Measurements from ENCODE around the gene CYP27A1. TPM values are rescaled to one million over a fixed set of nuclear protein-coding genes. Genes with fewer than 3 reads are reported as not detected.

CYP27A1 gene
- total RNA-seq, 1 experiment from 2014 or later: 0.94 TPM

DNA sequence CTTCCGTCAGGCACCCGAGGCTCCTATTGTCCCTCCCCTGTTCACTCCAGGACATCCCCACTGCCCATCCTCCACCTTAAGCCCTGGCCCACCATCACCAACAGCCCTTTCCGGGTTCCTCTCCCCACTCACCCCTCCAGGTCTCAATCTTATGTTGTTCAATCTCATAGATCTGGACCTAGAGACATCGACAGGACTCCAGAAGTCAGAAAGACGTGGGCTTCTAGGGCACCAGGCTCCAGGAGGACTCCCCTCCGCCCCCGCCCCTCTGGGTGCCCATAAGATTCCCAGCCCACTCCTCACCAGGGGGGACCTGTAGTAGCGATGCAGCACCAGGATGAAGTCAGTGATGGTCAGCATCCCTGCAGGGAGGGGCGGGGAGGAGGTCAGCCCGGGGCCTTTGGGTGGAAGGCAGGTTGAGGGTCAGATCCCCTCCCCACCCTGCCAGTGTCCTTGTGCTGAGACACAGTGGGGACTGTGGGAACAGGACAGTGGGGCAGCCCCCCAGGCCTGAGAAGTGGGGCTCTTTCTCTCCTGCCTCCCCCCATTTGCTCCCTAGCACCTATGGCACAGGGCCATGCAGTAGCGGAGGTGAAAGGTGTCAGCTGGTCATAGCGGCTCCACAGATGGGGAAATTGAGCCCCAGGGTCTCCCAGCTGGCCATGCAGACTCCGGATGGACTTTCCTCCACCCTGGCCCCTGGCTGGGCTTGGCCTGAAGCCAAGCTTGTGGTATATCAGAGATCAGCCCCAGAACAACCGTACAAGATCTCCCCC lies 45.9 kb downstream of the CYP27A1 start:
- no peaks in the 10 kb centered on the region for H4K20me1 ChIP-seq (ENCODE audit: insufficient read depth)
- H3K4me1 ChIP-seq (replicated peaks; ENCODE audit: insufficient read depth): peaks cover 15% of the 10 kb centered on the region
- no peaks in the 10 kb centered on the region for H3K79me2 ChIP-seq (ENCODE audit: low read depth)
- H2AFZ ChIP-seq: no peak overlapping the region
- H3K27ac ChIP-seq: no peak overlapping the region
- H3K4me3 ChIP-seq: no peak overlapping the region
- ChIA-PET POLR2A (ENCODE audit: unreplicated experiment) (no interaction called here), CTCF (no interaction called here)
- H3F3A ChIP-seq (ENCODE audit: insufficient read depth, low read depth): no peaks in the 10 kb centered on the region
- intact Hi-C loops (cut with micrococcal nuclease; ENCODE audit: unreplicated experiment): no loop called here
- no peaks in the 10 kb centered on the region for H3K9me2 ChIP-seq (ENCODE audit: insufficient read depth)
- BruUV-seq (replicated peaks): no TSS peak
- H3K4me2 ChIP-seq: no peak overlapping the region
- DNase-seq: no peak
- no peak for TF ChIP-seq EZH2 (IDR thresholded peaks at IDR 0.05; ENCODE audit: low read depth)
- TF ChIP-seq, protein P1, sequence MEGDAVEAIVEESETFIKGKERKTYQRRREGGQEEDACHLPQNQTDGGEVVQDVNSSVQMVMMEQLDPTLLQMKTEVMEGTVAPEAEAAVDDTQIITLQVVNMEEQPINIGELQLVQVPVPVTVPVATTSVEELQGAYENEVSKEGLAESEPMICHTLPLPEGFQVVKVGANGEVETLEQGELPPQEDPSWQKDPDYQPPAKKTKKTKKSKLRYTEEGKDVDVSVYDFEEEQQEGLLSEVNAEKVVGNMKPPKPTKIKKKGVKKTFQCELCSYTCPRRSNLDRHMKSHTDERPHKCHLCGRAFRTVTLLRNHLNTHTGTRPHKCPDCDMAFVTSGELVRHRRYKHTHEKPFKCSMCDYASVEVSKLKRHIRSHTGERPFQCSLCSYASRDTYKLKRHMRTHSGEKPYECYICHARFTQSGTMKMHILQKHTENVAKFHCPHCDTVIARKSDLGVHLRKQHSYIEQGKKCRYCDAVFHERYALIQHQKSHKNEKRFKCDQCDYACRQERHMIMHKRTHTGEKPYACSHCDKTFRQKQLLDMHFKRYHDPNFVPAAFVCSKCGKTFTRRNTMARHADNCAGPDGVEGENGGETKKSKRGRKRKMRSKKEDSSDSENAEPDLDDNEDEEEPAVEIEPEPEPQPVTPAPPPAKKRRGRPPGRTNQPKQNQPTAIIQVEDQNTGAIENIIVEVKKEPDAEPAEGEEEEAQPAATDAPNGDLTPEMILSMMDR (conservative IDR thresholded peaks at IDR 0.05): no peak
- H3K9me3 ChIP-seq (ENCODE audit: insufficient read depth, low read depth): no peaks in the 10 kb centered on the region
- H3K27me3 ChIP-seq (ENCODE audit: insufficient read depth, low read depth): no peaks in the 10 kb centered on the region; the same call in 1 of the 2 replicates
- no peaks in the 10 kb centered on the region for H3K36me3 ChIP-seq (ENCODE audit: low read depth)

DNA sequence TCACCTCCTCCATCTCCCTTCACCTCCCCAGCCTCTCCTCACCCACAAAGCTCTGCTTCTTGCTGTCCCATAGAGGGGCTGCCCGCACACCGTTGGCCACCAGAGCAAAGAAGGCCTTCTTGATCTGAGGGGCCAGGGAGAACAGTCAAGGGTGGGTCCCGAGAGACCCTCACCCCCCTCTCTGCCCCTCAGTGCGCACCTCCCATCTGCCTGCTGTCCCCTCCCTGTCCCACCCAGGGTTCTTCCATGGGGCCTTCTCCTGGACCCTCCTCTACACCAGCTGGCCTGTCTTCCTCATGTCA lies 46.5 kb downstream of the CYP27A1 start:
- no peak overlapping the region for H2AFZ ChIP-seq
- H3K9me3 ChIP-seq (ENCODE audit: insufficient read depth, low read depth): no peaks in the 10 kb centered on the region
- intact Hi-C loops (cut with micrococcal nuclease; ENCODE audit: unreplicated experiment): no loop called here
- TF ChIP-seq EZH2 (IDR thresholded peaks at IDR 0.05; ENCODE audit: low read depth): no peak
- TF ChIP-seq, protein P1 (conservative IDR thresholded peaks at IDR 0.05): no peak
- no peak overlapping the region for H3K27ac ChIP-seq
- H3K9me2 ChIP-seq (ENCODE audit: insufficient read depth): no peaks in the 10 kb centered on the region
- peaks cover 21% of the 10 kb centered on the region for H3K4me1 ChIP-seq (replicated peaks; ENCODE audit: insufficient read depth)
- no peak overlapping the region for H3K4me2 ChIP-seq
- H3K4me3 ChIP-seq: no peak overlapping the region
- H3K36me3 ChIP-seq (ENCODE audit: low read depth): no peaks in the 10 kb centered on the region
- CTCF ChIA-PET: no interaction called here
- no peaks in the 10 kb centered on the region; the same call in 1 of the 2 replicates for H3K27me3 ChIP-seq (ENCODE audit: insufficient read depth, low read depth)
- DNase-seq: no peak
- POLR2A ChIA-PET (ENCODE audit: unreplicated experiment): no interaction called here
- no peaks in the 10 kb centered on the region for H3K79me2 ChIP-seq (ENCODE audit: low read depth)
- no TSS peak for BruUV-seq (replicated peaks)
- H4K20me1 ChIP-seq (ENCODE audit: insufficient read depth): no peaks in the 10 kb centered on the region
- peaks cover 2% of the 10 kb centered on the region; the same call in 1 of the 2 replicates for H3F3A ChIP-seq (ENCODE audit: insufficient read depth, low read depth)

DNA sequence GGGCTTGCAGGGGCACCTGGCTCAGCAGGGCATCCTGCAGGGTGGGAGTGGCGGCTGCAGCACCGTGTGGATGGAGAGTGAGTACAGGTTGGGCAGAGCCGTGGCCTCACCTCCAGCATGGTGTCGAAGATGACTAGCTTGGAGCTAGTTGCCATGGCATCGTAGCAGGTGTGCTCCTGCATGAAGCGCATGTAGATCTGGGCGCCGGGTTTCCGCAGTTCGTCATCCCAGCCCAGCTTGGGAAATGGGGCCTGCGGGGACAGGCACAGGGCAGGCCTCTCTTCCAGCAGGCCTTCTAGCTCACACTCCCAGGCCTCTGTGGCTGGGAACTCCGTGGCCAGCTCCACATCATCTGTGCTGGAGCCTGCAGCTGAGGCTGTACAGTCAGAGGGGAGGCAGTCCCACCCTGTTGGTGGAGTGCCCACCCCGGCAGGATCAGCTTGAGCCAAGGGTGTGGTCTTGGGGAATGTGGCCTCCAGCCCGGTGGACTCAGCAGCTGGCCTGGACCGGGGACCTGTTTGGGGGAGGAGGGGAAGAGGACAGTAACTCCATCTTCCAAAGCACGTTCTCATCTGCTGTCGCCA lies 48.0 kb downstream of the CYP27A1 start:
- H3K27me3 ChIP-seq (ENCODE audit: insufficient read depth, low read depth): no peaks in the 10 kb centered on the region; the same call in 1 of the 2 replicates
- H3K36me3 ChIP-seq (ENCODE audit: low read depth): no peaks in the 10 kb centered on the region
- H2AFZ ChIP-seq: no peak overlapping the region
- no peak overlapping the region for H3K4me3 ChIP-seq
- TF ChIP-seq EZH2 (IDR thresholded peaks at IDR 0.05; ENCODE audit: low read depth): no peak
- TF ChIP-seq, protein P1 (conservative IDR thresholded peaks at IDR 0.05): no peak
- H3K9me3 ChIP-seq (ENCODE audit: insufficient read depth, low read depth): no peaks in the 10 kb centered on the region
- H3F3A ChIP-seq (ENCODE audit: insufficient read depth, low read depth): peaks cover 14% of the 10 kb centered on the region; the same call in 1 of the 2 replicates
- intact Hi-C loops (cut with micrococcal nuclease; ENCODE audit: unreplicated experiment): no loop called here
- H3K4me1 ChIP-seq (replicated peaks; ENCODE audit: insufficient read depth): peaks cover 35% of the 10 kb centered on the region
- no peak overlapping the region for H3K27ac ChIP-seq
- no TSS peak for BruUV-seq (replicated peaks)
- H3K4me2 ChIP-seq: no peak overlapping the region
- H3K79me2 ChIP-seq (ENCODE audit: low read depth): no peaks in the 10 kb centered on the region
- no peaks in the 10 kb centered on the region for H3K9me2 ChIP-seq (ENCODE audit: insufficient read depth)
- no peaks in the 10 kb centered on the region for H4K20me1 ChIP-seq (ENCODE audit: insufficient read depth)
- DNase-seq: no peak
- CTCF ChIA-PET: interaction anchor here (0.8 kb wide), 1 partner anchor 47 kb away, joined by 3 read pairs; no protein-coding TSS in a partner anchor
- POLR2A ChIA-PET (ENCODE audit: unreplicated experiment): no interaction called here

Measured in PC-9 (cell line).